Mesendoderm (in vitro differentiated cells): ENCODE results near the gene RTRAF. TPM values are rescaled to one million over a fixed set of nuclear protein-coding genes. Genes with fewer than 3 reads are reported as not detected.
A peak's percentile ranks its signal among the peaks of the same experiment; 100 is the strongest.

Experiments used
- DNase-seq: peaks from one replicate; pipeline ENCODE4 v3.0.0; 2013
- H2AK5ac ChIP-seq: 2 replicates; pipeline ENCODE4 v1.6.1; 2013; ENCODE audit warnings: low read length, inconsistent platforms
- H2BK120ac ChIP-seq: 2 replicates; pipeline ENCODE4 v1.6.1; 2013; ENCODE audit warnings: low read depth, mild to moderate bottlenecking, low read length, moderate library complexity, mixed read lengths
- H2BK15ac ChIP-seq: replicated peaks from 2 replicates; pipeline ENCODE4 v1.6.1; 2013; ENCODE audit warnings: low read depth, mild to moderate bottlenecking, moderate library complexity
- H2BK5ac ChIP-seq: 2 replicates; pipeline ENCODE4 v1.6.1; 2013; ENCODE audit warnings: low read length, inconsistent platforms
- H3K18ac ChIP-seq: 2 replicates; pipeline ENCODE4 v1.6.1; 2013; ENCODE audit warnings: mild to moderate bottlenecking, low read length, mixed read lengths
- H3K23ac ChIP-seq: one replicate; pipeline ENCODE4 v1.6.1; 2013; ENCODE audit warnings: low read length
- H3K27ac ChIP-seq: 2 replicates; pipeline ENCODE4 v1.5.1; 2013; ENCODE audit warnings: low read depth, mild to moderate bottlenecking, inconsistent platforms, low read length, moderate library complexity
- H3K27me3 ChIP-seq: 2 replicates; pipeline ENCODE4 v1.6.1; 2013; ENCODE audit warnings: low read length, control low read depth, mild to moderate bottlenecking, inconsistent platforms; ENCODE audit not compliant: insufficient read depth, poor library complexity
- H3K36me3 ChIP-seq: 2 replicates; pipeline ENCODE4 v1.6.1; 2013; ENCODE audit warnings: low read length, inconsistent platforms; ENCODE audit not compliant: control insufficient read depth, insufficient read depth
- H3K4ac ChIP-seq: one replicate; pipeline ENCODE4 v1.6.1; 2013; ENCODE audit warnings: low read depth, mild to moderate bottlenecking, low read length, moderate library complexity
- H3K4me1 ChIP-seq: 2 replicates; pipeline ENCODE4 v1.6.1; 2013; ENCODE audit warnings: low read depth, low read length, inconsistent platforms; ENCODE audit not compliant: control insufficient read depth
- H3K4me2 ChIP-seq: 2 replicates; pipeline ENCODE4 v1.6.1; 2013; ENCODE audit warnings: low read length
- H3K4me3 ChIP-seq: 2 replicates; pipeline ENCODE4 v1.5.1; 2013; ENCODE audit warnings: mild to moderate bottlenecking, low read length
- H3K56ac ChIP-seq: one replicate; pipeline ENCODE4 v1.6.1; 2013; ENCODE audit warnings: low read length
- H3K79me1 ChIP-seq: 2 replicates; pipeline ENCODE4 v1.6.1; 2013; ENCODE audit warnings: low read length, inconsistent platforms
- H3K79me2 ChIP-seq: 2 replicates; pipeline ENCODE4 v1.6.1; 2013; ENCODE audit warnings: mild to moderate bottlenecking, low read length; ENCODE audit not compliant: control insufficient read depth, insufficient read depth
- H3K9ac ChIP-seq: 2 replicates; pipeline ENCODE4 v1.6.1; 2013; ENCODE audit warnings: low read length, inconsistent platforms
- H4K5ac ChIP-seq: one replicate; pipeline ENCODE4 v1.6.1; 2013; ENCODE audit warnings: low read length
- H4K8ac ChIP-seq: one replicate; pipeline ENCODE4 v1.6.1; 2013; ENCODE audit warnings: low read depth, mild to moderate bottlenecking, control low read depth, low read length, moderate library complexity
- WGBS: extraction: QIAGEN DNeasy Blood & Tissue Kit; methylation state at CpG from one replicate; pipeline ENCODE4 v1.1.7; 2013; ENCODE audit warnings: low lambda C conversion rate, missing lambda C conversion rate; ENCODE audit not compliant: insufficient coverage; ENCODE audit errors: extremely low coverage; 5-methylcytosine and 5-hydroxymethylcytosine counted together
- polyA plus RNA-seq, 2 experiments: library from polyadenylated mRNA; stranded (reverse); fragments of 200-250 nt; gene quantifications; one replicate each; pipeline ENCODE4 v1.2.3, GENCODE V29; 2013

Gene RTRAF
- 801 TPM for polyA plus RNA-seq (2013, experiment 1 of 2)
- polyA plus RNA-seq (2013, experiment 2 of 2) = 797 TPM

DNA sequence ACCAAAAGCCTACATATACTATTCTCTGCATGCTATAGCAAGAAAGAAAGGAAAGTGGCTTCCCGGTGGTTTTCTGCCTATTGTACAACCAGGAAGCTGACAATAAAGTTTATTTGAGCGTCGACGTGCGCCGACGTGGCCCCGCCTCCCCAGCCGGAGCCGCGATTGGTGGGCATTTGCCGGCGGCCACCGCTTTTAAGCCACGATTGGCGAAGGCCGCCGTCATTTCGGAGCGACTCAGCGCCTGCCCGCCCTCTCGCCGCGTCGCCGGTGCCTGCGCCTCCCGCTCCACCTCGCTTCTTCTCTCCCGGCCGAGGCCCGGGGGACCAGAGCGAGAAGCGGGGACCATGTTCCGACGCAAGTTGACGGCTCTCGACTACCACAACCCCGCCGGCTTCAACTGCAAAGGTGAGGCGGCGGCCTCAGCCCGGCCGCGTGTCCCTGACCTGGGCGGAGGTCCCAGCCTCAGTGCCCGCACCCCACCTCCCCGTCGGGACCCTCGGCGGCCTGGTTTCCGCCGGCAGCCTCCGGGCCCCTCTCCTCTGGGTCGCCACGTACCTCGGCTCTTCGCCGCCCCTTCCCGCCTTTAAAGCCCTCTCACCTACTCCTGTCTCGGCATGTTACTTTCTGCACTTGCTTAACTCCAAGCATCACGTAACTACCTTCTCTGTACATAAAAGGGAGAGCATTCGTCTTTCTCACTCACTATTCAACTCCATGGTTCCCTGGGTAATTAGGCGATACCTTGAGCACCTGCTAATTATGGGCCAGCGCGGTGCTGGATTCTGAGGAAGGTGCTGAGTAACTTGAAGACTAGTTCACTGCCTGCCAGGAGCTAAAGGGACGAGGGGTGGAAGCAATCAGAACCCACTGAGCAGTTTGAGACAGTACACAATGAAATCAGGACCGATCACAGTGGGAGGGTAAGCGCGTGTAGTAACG, at the start of gene RTRAF:
RTRAF (plus strand) TSS at position 254 of the 942 bp plus-strand sequence; CDS start at position 348, 94 bp downstream.
- no CpG with 5 or more reads among the region's 72 CpGs for WGBS
- Histone ChIP-seq H3K9ac (peak within 1 kb of the TSS; percentile 83), H3K4ac (no peak within 1 kb of the TSS), H3K4me3 (peak within 1 kb of the TSS; percentile 67), H4K5ac (peak within 1 kb of the TSS; percentile 77), H2BK120ac (no peak within 1 kb of the TSS), H3K18ac (peak within 1 kb of the TSS; percentile 21), H3K79me1 (peaks cover 2% of the 10 kb centered on the region), H3K56ac (peak within 1 kb of the TSS; percentile 97), H2BK15ac (no peak within 1 kb of the TSS), H3K23ac (no peak within 1 kb of the TSS), H2AK5ac (no peak within 1 kb of the TSS), H3K27me3 (no peaks in the 10 kb centered on the region), H3K36me3 (no peaks in the 10 kb centered on the region), H3K79me2 (peaks cover 13% of the 10 kb centered on the region), H2BK5ac (no peak within 1 kb of the TSS), H3K4me2 (peak within 1 kb of the TSS; percentile 86), H3K27ac (peak within 1 kb of the TSS; percentile 62), H4K8ac (no peak within 1 kb of the TSS), H3K4me1 (no peaks in the 10 kb centered on the region)
- DNase-seq = peak; percentile 94

DNA sequence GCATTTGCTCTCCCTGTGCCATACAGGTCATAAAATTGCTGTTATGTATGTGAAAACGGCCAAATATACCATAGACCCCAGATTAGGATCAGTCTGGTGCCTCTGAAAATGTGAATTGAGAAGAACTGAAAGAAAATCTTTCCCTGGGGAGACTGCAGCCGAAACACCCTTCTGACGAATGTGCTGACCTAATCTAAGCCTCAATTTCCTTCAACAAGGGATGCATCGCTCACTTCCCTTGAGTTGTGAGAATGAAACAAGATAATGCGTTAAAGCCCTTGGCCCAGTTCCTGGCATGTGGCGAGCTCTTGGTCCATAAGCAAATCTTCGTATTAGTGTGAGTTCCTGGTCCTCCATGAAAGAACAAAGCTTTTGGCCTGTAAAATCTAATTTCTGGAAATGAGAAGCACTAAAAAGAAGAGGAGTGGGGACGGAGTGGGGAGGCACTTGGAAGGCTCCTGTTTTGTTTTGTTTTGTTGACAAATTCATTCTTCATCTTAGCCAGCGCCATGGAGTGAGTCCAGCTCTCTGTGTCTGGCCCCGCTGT, 49.5 kb upstream of the RTRAF start:
- Histone ChIP-seq H2AK5ac (no peak overlapping the region), H2BK120ac (no peak overlapping the region), H3K27me3 (no peaks in the 10 kb centered on the region), H3K79me1 (no peaks in the 10 kb centered on the region), H3K79me2 (no peaks in the 10 kb centered on the region), H3K36me3 (no peaks in the 10 kb centered on the region), H3K4me1 (no peaks in the 10 kb centered on the region), H3K23ac (no peak overlapping the region), H3K4me2 (no peak overlapping the region), H3K56ac (no peak overlapping the region), H4K5ac (no peak overlapping the region), H2BK15ac (no peak overlapping the region), H3K9ac (no peak overlapping the region), H3K27ac (no peak overlapping the region), H2BK5ac (no peak overlapping the region), H3K4me3 (no peak overlapping the region), H3K18ac (no peak overlapping the region), H4K8ac (no peak overlapping the region), H3K4ac (no peak overlapping the region)
- WGBS = no CpG with 5 or more reads among the region's 10 CpGs
- peak; percentile 10 for DNase-seq

DNA sequence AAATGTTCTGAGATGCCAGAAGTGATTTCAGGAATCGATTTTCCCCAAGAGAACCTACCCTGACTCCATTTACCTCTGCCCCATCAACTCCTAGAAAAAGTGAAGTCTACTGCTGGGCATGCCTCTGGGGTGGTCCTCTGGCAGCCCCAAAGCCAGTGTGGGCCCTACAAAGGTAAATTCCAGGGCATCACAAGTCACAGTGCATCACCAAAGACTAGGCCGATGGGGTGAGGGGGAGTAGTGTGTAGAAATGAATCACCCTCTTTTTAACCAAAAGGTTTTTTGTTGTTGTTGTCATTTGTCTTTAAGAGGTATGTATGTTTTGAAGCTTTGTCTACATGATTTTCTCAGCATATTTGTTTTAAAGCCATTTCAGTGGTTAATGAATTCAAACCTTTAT, 46.4 kb upstream of the RTRAF start:
- no peak overlapping the region for H3K18ac ChIP-seq
- H3K4me3 ChIP-seq = no peak overlapping the region
- no peaks in the 10 kb centered on the region for H3K79me1 ChIP-seq
- H2AK5ac ChIP-seq = no peak overlapping the region
- H4K5ac ChIP-seq = no peak overlapping the region
- no peaks in the 10 kb centered on the region for H3K79me2 ChIP-seq
- WGBS = no CpG with 5 or more reads among the region's 2 CpGs
- no peak overlapping the region for H2BK120ac ChIP-seq
- H3K27ac ChIP-seq = no peak overlapping the region
- H3K23ac ChIP-seq = no peak overlapping the region
- no peaks in the 10 kb centered on the region for H3K27me3 ChIP-seq
- no peak for DNase-seq
- H3K56ac ChIP-seq = no peak overlapping the region
- H4K8ac ChIP-seq = no peak overlapping the region
- H3K36me3 ChIP-seq = no peaks in the 10 kb centered on the region
- H3K9ac ChIP-seq = no peak overlapping the region
- H3K4me1 ChIP-seq = no peaks in the 10 kb centered on the region
- H2BK15ac ChIP-seq = no peak overlapping the region
- H2BK5ac ChIP-seq = no peak overlapping the region
- no peak overlapping the region for H3K4ac ChIP-seq
- no peak overlapping the region for H3K4me2 ChIP-seq

DNA sequence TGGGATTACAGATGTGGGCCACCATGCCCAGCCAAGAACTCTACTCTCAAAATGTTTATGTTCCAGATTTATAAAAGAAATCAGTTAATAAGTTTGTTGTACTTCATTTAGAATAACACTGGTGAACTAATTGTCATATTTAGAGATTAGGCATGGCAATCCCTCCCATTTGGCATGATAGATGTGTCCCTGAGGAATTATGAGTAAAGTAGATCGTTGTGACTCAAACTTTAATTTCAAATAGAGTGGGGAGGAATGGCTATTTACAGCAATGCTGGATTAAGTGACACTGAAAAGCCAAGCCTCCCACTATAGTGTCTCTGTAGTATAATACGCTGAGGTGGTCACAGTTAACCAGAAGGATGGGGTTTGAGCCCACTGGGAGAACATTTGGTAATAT, 39.3 kb upstream of the RTRAF start:
- Histone ChIP-seq H4K5ac (no peak overlapping the region), H2AK5ac (no peak overlapping the region), H2BK5ac (no peak overlapping the region), H3K36me3 (no peaks in the 10 kb centered on the region), H2BK15ac (no peak overlapping the region), H3K23ac (no peak overlapping the region), H3K9ac (no peak overlapping the region), H2BK120ac (no peak overlapping the region), H3K4ac (no peak overlapping the region), H3K79me2 (no peaks in the 10 kb centered on the region), H3K4me3 (no peak overlapping the region), H3K56ac (no peak overlapping the region), H3K27ac (no peak overlapping the region), H3K18ac (no peak overlapping the region), H4K8ac (no peak overlapping the region), H3K4me2 (no peak overlapping the region), H3K79me1 (no peaks in the 10 kb centered on the region), H3K27me3 (no peaks in the 10 kb centered on the region), H3K4me1 (no peaks in the 10 kb centered on the region)
- no CpG with 5 or more reads among the region's 2 CpGs for WGBS
- DNase-seq = no peak

DNA sequence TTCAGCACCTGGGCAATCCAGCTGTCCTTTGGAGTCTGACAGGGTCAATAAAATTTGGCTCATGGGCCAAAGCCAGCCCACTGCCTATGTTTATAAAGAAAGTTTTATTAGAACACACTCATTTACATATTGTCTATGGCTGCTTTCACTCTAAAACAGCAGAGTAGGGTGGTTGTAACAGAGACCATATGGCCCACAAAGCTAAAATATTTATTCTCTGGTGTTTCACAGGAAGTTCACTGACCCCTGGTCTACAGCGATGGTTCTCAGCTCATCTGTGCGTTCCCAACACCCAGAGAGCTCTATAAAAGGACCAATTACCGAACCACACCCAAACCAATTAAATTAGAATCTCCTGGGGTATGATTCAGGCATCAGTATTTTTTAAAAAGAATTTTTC, 37.7 kb upstream of the RTRAF start:
- H3K56ac ChIP-seq = no peak overlapping the region
- no peak overlapping the region for H3K4me2 ChIP-seq
- H2BK5ac ChIP-seq = no peak overlapping the region
- no peak overlapping the region for H3K18ac ChIP-seq
- H2BK15ac ChIP-seq = no peak overlapping the region
- no peak overlapping the region for H3K23ac ChIP-seq
- no peak overlapping the region for H3K27ac ChIP-seq
- no peak overlapping the region for H4K8ac ChIP-seq
- WGBS = no CpG with 5 or more reads among the region's 3 CpGs
- no peak overlapping the region for H3K9ac ChIP-seq
- no peak overlapping the region for H2AK5ac ChIP-seq
- H2BK120ac ChIP-seq = no peak overlapping the region
- no peak overlapping the region for H4K5ac ChIP-seq
- no peaks in the 10 kb centered on the region for H3K79me2 ChIP-seq
- H3K27me3 ChIP-seq = no peaks in the 10 kb centered on the region
- no peak overlapping the region for H3K4me3 ChIP-seq
- H3K4ac ChIP-seq = no peak overlapping the region
- H3K36me3 ChIP-seq = no peaks in the 10 kb centered on the region
- no peaks in the 10 kb centered on the region for H3K79me1 ChIP-seq
- no peaks in the 10 kb centered on the region for H3K4me1 ChIP-seq
- DNase-seq = no peak
